GM11168 (cell line): ENCODE results near the gene CYBC1.

Source experiments
- in situ Hi-C: fragments of 300-500 bp; cut with MboI; formaldehyde crosslinking; loops from one replicate; pipeline ENCODE4 v1.12.0; 2022; ENCODE audit warnings: low sequenced_read_pairs; ENCODE audit not compliant: unreplicated experiment

Gene CYBC1

GRCh38 chr17:82436601-82437324 is 13.8 kb downstream of the CYBC1 start:
- in situ Hi-C loops = no loop called here

- in situ Hi-C loops = no loop called here
Observed at GRCh38 chr17:82435601-82436583, 14.7 kb downstream of the CYBC1 start.

GRCh38 chr17:82435103-82435502 is 15.4 kb downstream of the CYBC1 start:
- in situ Hi-C loops = no loop called here

- in situ Hi-C loops = no loop called here
Observed at GRCh38 chr17:82434216-82434565, 16.4 kb downstream of the CYBC1 start.

GRCh38 chr17:82433560-82434215 is 16.9 kb downstream of the CYBC1 start:
- in situ Hi-C loops = no loop called here

GRCh38 chr17:82432017-82432416 is 18.5 kb downstream of the CYBC1 start:
- in situ Hi-C loops = no loop called here

GRCh38 chr17:82429824-82430223 is 20.7 kb downstream of the CYBC1 start:
- in situ Hi-C loops = no loop called here

GRCh38 chr17:82428546-82428945 is 22.0 kb downstream of the CYBC1 start:
- in situ Hi-C loops = no loop called here

GRCh38 chr17:82424863-82425159 is 25.7 kb downstream of the CYBC1 start:
- in situ Hi-C loops = no loop called here

GRCh38 chr17:82424001-82424862 is 26.3 kb downstream of the CYBC1 start:
- in situ Hi-C loops = no loop called here

- in situ Hi-C loops = loop anchor here (5.0 kb wide), 1 partner anchor 62 kb away; the partner anchor contains the start of gene TEX19
Observed at GRCh38 chr17:82419540-82419939, 31.0 kb downstream of the CYBC1 start.

GRCh38 chr17:82418001-82418986 is 32.3 kb downstream of the CYBC1 start, which contains the start of the genes HEXD and OGFOD3:
Gene HEXD, plus strand, starts transcription at chr17:82418347. Its CDS starts 1,453 bp downstream, at chr17:82419800.
Gene OGFOD3, minus strand, starts transcription at chr17:82418586. Its CDS starts 101 bp downstream, at chr17:82418485.
- in situ Hi-C loops = loop anchor here (5.0 kb wide), 1 partner anchor 61 kb away; the partner anchor contains the start of gene TEX19

GRCh38 chr17:82416771-82417170 is 33.8 kb downstream of the CYBC1 start:
- in situ Hi-C loops = loop anchor here (5.0 kb wide), 1 partner anchor 59 kb away; the partner anchor contains the start of gene TEX19

- in situ Hi-C loops = loop anchor here (5.0 kb wide), 1 partner anchor 59 kb away; the partner anchor contains the start of gene TEX19
Observed at GRCh38 chr17:82416264-82416663, 34.3 kb downstream of the CYBC1 start.

GRCh38 chr17:82415786-82416185 is 34.8 kb downstream of the CYBC1 start:
- in situ Hi-C loops = loop anchor here (5.0 kb wide), 1 partner anchor 58 kb away; the partner anchor contains the start of gene TEX19

- in situ Hi-C loops = loop anchor here (5.0 kb wide), 1 partner anchor 58 kb away; the partner anchor contains the start of gene TEX19
Observed at GRCh38 chr17:82415336-82415735, 35.2 kb downstream of the CYBC1 start.

- in situ Hi-C loops = loop anchor here (5.0 kb wide), 1 partner anchor 57 kb away; the partner anchor contains the start of gene TEX19
Observed at GRCh38 chr17:82414548-82415281, 35.8 kb downstream of the CYBC1 start.
